ENCODE measurements around the gene NMNAT3.

The NMNAT3 gene

GRCh38 chr3:139636511-139636910 lies 41.3 kb downstream of the NMNAT3 start:
- DNase-seq: no peak

DNA sequence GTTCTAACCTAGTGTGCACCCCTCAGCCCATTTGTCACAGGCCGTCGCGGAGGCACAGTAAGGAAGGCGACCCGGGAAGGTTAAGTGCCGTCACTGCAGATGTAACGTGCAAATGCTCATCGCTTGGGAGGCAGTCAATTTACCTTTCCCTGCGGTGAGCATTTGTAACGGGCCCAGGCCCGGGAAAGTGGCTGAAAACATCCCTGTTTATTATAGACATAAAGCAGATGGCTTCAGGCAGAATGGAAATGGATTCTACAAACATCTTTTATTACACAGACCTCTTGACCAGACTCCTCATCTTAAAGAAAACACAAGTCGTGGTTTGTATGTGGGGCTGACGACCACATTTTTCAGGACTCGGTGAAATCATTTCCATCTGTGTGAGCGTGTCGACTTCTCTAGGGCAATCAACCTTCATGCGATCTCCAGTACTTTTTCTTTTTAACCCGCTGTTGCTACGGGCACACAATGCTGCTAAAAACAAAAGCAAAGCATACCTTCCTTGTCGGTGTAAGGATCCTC lies 43.6 kb downstream of the NMNAT3 start:
- H3K27me3 Mint-ChIP-seq: no peaks in the 10 kb centered on the region
- DNase-seq (no peak), ATAC-seq (replicated peaks) (no peak)
- H3K4me3 Mint-ChIP-seq: no peak overlapping the region
- H3K27ac Mint-ChIP-seq: no peak overlapping the region
- H3K9me3 Mint-ChIP-seq: peaks cover 0 to 2% of the 10 kb centered on the region in 2 donors
- H3K36me3 Mint-ChIP-seq: peaks cover 2 to 3% of the 10 kb centered on the region in 2 donors
- H3K4me1 Mint-ChIP-seq: no peaks in the 10 kb centered on the region

More at GRCh38 chr3:139636511-139636910, 41.3 kb downstream of the NMNAT3 start:
- Mint-ChIP-seq H3K27me3 (no peaks in the 10 kb centered on the region), H3K4me3 (no peak overlapping the region), H3K36me3 (peaks cover 2 to 3% of the 10 kb centered on the region in 2 donors), H3K9me3 (peaks cover 0 to 2% of the 10 kb centered on the region in 2 donors), H3K4me1 (no peaks in the 10 kb centered on the region), H3K27ac (no peak overlapping the region)
- no peak for ATAC-seq (replicated peaks)

DNA sequence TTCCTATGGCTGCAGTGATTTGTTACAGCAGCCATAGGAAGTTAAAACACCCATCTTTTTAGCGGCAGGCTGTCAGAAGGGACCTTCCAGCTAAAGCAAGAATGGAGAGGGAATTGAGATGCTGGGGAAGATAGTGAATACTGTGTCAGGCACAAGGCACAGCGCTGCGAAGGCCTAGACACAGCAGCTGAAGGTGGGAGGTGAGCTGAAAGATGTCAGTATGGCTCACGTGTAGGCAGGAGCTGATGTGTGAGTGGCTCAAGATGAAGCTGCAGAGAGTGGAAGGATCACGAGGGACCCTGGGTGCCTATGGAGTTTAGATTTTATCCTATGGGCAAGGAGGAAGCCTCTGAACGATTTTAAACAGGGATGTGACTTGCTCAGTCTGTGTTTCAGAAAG lies 44.3 kb downstream of the NMNAT3 start:
- H3K4me3 Mint-ChIP-seq: no peak overlapping the region
- ATAC-seq (replicated peaks) (no peak), DNase-seq (no peak)
- H3K36me3 Mint-ChIP-seq: peaks cover 2 to 3% of the 10 kb centered on the region in 2 donors
- no peaks in the 10 kb centered on the region for H3K27me3 Mint-ChIP-seq
- no peaks in the 10 kb centered on the region for H3K4me1 Mint-ChIP-seq
- no peaks in the 10 kb centered on the region for H3K9me3 Mint-ChIP-seq
- H3K27ac Mint-ChIP-seq: no peak overlapping the region

GRCh38 chr3:139630542-139630941 lies 47.2 kb downstream of the NMNAT3 start:
- H3K36me3 Mint-ChIP-seq: peaks cover 2 to 3% of the 10 kb centered on the region in 2 donors
- H3K4me1 Mint-ChIP-seq: no peaks in the 10 kb centered on the region
- DNase-seq: no peak
- no peak for ATAC-seq (replicated peaks)
- H3K4me3 Mint-ChIP-seq: no peak overlapping the region
- H3K27me3 Mint-ChIP-seq: no peaks in the 10 kb centered on the region
- no peaks in the 10 kb centered on the region for H3K9me3 Mint-ChIP-seq
- H3K27ac Mint-ChIP-seq: no peak overlapping the region

GRCh38 chr3:139629033-139629432 lies 48.7 kb downstream of the NMNAT3 start:
- ATAC-seq (replicated peaks) (peak; percentile 43 to 57), DNase-seq (no peak)
- Mint-ChIP-seq H3K27me3 (no peaks in the 10 kb centered on the region), H3K4me3 (no peak overlapping the region), H3K4me1 (no peaks in the 10 kb centered on the region), H3K9me3 (no peaks in the 10 kb centered on the region), H3K27ac (no peak overlapping the region), H3K36me3 (peaks cover 2 to 3% of the 10 kb centered on the region in 2 donors)

DNA sequence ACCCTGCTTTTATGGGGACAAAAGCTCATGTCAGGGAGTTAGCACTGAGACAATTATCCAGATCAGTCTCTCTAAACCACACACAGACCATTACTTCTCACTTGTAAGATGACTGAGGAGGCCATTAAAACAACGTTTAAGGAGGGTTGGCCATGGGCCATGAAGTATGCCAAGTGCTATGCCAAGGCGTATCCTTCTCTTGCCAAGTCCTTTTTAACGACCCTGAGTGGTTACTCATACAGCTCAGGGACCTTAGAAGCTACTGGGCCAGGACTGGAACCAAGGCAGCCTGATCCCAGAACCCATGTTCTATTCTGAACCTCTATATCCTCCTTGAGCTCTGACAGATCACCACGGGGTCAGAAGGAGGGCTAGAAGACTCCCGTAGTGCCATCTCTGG lies 50.0 kb downstream of the NMNAT3 start:
- no peak overlapping the region for H3K27ac Mint-ChIP-seq
- no peaks in the 10 kb centered on the region for H3K9me3 Mint-ChIP-seq
- ATAC-seq (replicated peaks): no peak
- peaks cover 0 to 2% of the 10 kb centered on the region in 2 donors for H3K36me3 Mint-ChIP-seq
- no peaks in the 10 kb centered on the region for H3K4me1 Mint-ChIP-seq
- H3K4me3 Mint-ChIP-seq: no peak overlapping the region
- DNase-seq: no peak
- H3K27me3 Mint-ChIP-seq: no peaks in the 10 kb centered on the region

DNA sequence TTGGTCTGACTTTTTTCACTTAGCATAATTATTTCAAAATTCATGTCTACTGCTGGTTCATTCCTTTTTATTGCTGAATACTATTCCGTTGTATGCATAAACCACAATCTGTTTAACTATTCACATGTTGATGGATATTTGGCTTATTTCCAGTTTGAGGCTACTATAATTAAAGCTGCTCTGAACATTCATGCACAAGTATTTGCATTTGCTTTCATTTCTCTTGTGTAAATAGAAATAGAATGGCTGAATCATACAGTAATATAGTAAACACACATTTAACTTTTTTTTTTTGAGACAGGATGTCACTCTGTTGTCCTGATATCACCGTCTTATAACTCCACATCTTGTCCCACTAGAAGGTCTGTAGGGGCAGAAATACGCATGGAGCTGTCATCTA lies 57.3 kb downstream of the NMNAT3 start:
- Mint-ChIP-seq H3K27ac (no peak overlapping the region), H3K4me1 (no peaks in the 10 kb centered on the region), H3K4me3 (no peak overlapping the region), H3K27me3 (no peaks in the 10 kb centered on the region), H3K9me3 (peaks cover 0 to 2% of the 10 kb centered on the region in 2 donors), H3K36me3 (no peaks in the 10 kb centered on the region)
- DNase-seq (no peak), ATAC-seq (replicated peaks) (no peak)

DNA sequence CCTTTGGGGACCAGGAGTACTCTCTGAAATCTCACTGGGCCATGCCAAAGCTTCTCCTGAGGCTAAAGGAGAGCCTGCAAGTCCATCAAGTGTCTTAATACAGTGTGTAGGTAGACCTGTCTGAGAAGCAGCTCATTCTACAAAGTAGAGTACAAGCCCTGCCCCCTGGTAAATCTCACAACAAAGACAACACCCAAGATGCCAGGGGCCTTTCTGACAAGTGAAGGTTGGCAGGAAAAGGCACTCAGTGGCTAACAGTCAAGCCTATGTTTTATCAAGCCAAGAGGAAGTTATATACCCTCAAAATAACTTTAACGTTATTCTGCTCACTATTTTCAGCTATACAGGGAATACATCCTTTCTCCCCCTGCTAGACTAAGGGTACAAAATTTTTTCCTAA lies 58.3 kb downstream of the NMNAT3 start:
- no peaks in the 10 kb centered on the region for H3K27me3 Mint-ChIP-seq
- no peak overlapping the region for H3K27ac Mint-ChIP-seq
- no peaks in the 10 kb centered on the region for H3K4me1 Mint-ChIP-seq
- no peak overlapping the region for H3K4me3 Mint-ChIP-seq
- ATAC-seq (replicated peaks) (no peak), DNase-seq (no peak)
- H3K36me3 Mint-ChIP-seq: no peaks in the 10 kb centered on the region
- peaks cover 0 to 2% of the 10 kb centered on the region in 2 donors for H3K9me3 Mint-ChIP-seq

- no peaks in the 10 kb centered on the region for H3K36me3 Mint-ChIP-seq
- peaks cover 0 to 2% of the 10 kb centered on the region in 2 donors for H3K9me3 Mint-ChIP-seq
- no peak for DNase-seq
- H3K27ac Mint-ChIP-seq: no peak overlapping the region
- no peak for ATAC-seq (replicated peaks)
- no peaks in the 10 kb centered on the region for H3K27me3 Mint-ChIP-seq
- no peaks in the 10 kb centered on the region for H3K4me1 Mint-ChIP-seq
- H3K4me3 Mint-ChIP-seq: no peak overlapping the region
Observed at GRCh38 chr3:139617672-139618268, 60.0 kb downstream of the NMNAT3 start.

DNA sequence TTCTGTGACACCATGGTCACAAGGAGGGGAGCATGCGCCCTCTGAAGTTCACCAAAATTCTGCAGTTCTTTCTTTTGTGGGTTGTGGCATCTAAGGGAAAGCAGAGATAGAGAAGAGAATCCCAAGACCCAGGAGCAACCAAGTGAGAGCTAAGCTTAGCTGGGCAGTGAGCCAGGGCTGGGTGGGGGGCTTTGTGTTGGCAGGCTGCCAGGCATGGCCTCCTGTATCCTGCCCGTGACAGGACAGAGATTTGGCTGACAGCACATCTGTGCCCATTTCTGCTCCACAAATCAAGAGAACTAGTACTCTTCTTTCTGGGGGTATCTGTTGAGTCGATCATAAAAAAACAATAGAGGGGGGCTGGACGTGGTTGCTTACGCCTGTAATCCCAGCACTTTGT lies 66.2 kb downstream of the NMNAT3 start:
- Mint-ChIP-seq H3K27ac (no peak overlapping the region), H3K4me1 (no peaks in the 10 kb centered on the region), H3K4me3 (no peak overlapping the region), H3K36me3 (no peaks in the 10 kb centered on the region), H3K9me3 (no peaks in the 10 kb centered on the region), H3K27me3 (no peaks in the 10 kb centered on the region)
- no peak for DNase-seq
- no peak for ATAC-seq (replicated peaks)

GRCh38 chr3:139610886-139611285 lies 66.9 kb downstream of the NMNAT3 start:
- Mint-ChIP-seq H3K27me3 (no peaks in the 10 kb centered on the region), H3K4me3 (no peak overlapping the region), H3K9me3 (no peaks in the 10 kb centered on the region), H3K4me1 (no peaks in the 10 kb centered on the region), H3K36me3 (no peaks in the 10 kb centered on the region), H3K27ac (no peak overlapping the region)
- DNase-seq (no peak), ATAC-seq (replicated peaks) (no peak)

DNA sequence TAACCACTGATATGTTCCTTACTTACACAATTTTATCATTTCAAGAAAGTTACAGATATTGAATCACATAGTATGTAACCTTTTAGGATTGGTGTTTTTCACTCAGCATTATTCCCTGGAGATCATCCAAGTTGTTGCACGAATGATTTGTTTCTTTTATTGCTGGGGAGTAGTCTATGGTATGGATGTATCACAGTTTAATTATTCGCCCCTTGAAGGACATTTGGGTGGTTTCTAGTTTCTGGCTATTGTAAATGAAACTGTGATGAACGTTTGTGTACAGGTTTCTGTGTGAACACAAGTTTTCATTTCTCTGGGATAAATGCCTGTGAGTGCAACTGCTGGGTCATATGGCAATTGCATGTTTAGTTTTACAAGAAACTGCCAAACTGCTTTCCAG lies 68.8 kb downstream of the NMNAT3 start:
- ATAC-seq (replicated peaks) (no peak), DNase-seq (no peak)
- Mint-ChIP-seq H3K27me3 (no peaks in the 10 kb centered on the region), H3K4me1 (no peaks in the 10 kb centered on the region), H3K36me3 (no peaks in the 10 kb centered on the region), H3K9me3 (no peaks in the 10 kb centered on the region), H3K4me3 (no peak overlapping the region), H3K27ac (no peak overlapping the region)

DNA sequence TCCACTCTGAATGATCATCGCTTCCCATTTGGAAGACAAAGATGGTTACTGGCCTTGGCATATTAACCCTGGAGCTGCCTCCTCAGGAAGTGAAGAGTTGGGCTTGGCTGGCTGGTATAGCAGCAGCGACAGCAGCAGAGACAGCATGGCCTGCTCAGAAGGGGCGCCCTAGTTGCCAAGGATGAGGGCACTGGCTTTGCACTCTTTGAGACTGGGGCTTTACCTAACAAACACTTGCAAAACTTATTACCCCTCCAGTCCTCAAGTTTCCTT lies 69.7 kb downstream of the NMNAT3 start:
- DNase-seq: no peak
- no peak overlapping the region for H3K4me3 Mint-ChIP-seq
- no peak for ATAC-seq (replicated peaks)
- H3K4me1 Mint-ChIP-seq: no peaks in the 10 kb centered on the region
- H3K36me3 Mint-ChIP-seq: no peaks in the 10 kb centered on the region
- H3K27me3 Mint-ChIP-seq: no peaks in the 10 kb centered on the region
- no peak overlapping the region for H3K27ac Mint-ChIP-seq
- no peaks in the 10 kb centered on the region for H3K9me3 Mint-ChIP-seq

DNA sequence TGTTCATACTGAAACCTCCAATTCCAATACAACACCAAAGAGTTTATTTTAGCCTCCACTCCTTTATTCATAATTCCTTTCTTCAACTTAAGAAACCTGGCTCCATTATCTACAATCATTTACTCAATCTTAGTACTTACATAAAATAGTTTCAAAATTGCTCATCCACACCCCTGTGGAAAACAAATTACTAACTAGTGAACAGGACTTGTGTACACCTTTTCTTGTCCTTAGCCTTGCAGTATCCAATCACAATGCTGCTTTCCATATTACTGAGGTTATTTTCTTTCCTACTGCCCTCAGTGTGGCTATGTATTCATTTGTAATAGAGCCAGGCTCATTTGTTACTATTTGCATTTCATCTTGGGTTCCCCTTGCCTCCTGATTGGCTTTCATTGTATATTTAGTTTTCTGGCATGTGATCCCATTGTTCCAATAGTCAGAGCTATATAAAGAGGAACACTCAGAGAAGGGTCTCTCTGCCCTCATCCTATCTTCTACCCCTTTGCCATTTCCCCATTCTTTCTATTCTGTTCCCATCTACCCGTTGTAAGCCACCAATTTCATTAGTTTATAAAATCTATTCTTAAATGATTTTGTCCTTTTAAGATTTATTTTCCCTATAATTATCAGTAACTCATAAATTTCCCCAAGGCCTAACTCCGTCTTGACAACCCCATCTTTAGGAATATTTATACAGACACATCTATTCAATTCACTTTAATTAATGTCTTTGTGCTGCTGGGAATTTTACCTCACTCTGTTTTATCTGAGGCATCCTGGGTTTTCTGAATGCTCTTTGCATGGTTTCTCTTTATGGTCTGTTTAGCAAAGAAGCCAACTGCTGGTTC lies 70.3 kb downstream of the NMNAT3 start:
- H3K4me1 Mint-ChIP-seq: no peaks in the 10 kb centered on the region
- DNase-seq (no peak), ATAC-seq (replicated peaks) (no peak)
- no peak overlapping the region for H3K27ac Mint-ChIP-seq
- H3K36me3 Mint-ChIP-seq: no peaks in the 10 kb centered on the region
- H3K9me3 Mint-ChIP-seq: no peaks in the 10 kb centered on the region
- no peak overlapping the region for H3K4me3 Mint-ChIP-seq
- H3K27me3 Mint-ChIP-seq: no peaks in the 10 kb centered on the region

DNA sequence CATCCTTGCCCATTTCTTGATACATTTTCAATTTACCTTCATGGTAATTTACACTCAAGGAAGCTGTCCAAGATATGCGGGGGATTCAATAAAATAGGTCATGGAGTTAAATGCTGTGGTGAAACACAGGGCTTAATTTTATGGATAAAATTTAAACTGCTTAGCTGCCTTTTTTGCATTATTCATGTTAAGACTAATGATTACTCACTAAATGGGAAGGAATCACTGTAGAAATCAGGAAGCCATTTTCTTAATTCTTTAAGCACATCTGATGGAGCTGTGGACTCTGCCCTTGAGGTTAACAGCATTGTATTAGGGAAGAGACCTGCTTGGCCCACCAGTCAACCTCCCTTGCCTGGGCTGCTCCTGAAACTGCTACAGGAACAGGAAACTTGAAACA lies 75.8 kb downstream of the NMNAT3 start:
- no peak for ATAC-seq (replicated peaks)
- Mint-ChIP-seq H3K4me1 (no peaks in the 10 kb centered on the region), H3K4me3 (no peak overlapping the region), H3K27ac (no peak overlapping the region), H3K27me3 (no peaks in the 10 kb centered on the region), H3K9me3 (no peaks in the 10 kb centered on the region), H3K36me3 (no peaks in the 10 kb centered on the region)
- no peak for DNase-seq

All from stimulated activated naive B cell treated with anti-CD40 and anti-IgM and Interleukin-4, amounts not matched to agents 10 μg/mL and 1 μg/mL and 100 μg/mL, for 72 hours (primary cell).